Transverse colon (tissue), 4 donors: Measurements from ENCODE around the gene C6.

Experiments
- CTCF ChIP-seq, 5 experiments: fragments of 200-600 bp in 3 of 5; fragments of 450-650 bp in 2 of 5; sonication (generic) in 3 of 5; IDR thresholded peaks; 1 replicate in 2 of 5; 2 replicates in 3 of 5; pipeline ENCODE4 v1.5.1; 2016 to 2017; ENCODE audit warnings: antibody characterized with exemption in 5 of 5, inconsistent platforms in 3 of 5, mild to moderate bottlenecking in 2 of 5, moderate library complexity in 1 of 5
- EP300 ChIP-seq: sonication (generic); formaldehyde crosslinking; IDR thresholded peaks from one replicate; pipeline ENCODE4 v1.6.1; 2017; ENCODE audit warnings: antibody characterized with exemption, low read depth
- POLR2AphosphoS5 ChIP-seq, 3 donors: sonication (generic); formaldehyde crosslinking; IDR thresholded peaks; one replicate each; pipeline ENCODE4 v1.6.1; 2016; ENCODE audit warnings: antibody characterized with exemption in 3 of 3

DNA sequence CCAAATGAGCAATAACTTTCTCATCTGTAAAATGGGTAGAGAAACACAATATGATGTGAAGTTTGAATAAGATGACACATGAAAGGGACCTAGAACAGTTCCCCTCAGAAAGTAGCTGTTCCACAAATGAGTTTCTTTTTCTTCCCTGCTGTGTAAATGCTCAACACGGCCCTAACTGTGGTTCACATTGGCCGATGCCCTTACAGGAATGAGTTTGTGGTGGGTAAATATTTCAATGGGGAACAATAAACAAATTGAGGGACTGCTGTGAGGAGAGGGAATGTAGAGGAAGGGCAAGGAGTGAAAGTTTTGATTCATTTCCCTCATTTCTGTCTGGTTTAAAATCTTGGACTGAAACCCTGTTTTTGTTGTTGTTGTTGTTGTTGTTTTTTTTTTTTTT is 12.8 kb downstream of the C6 start:
- TF ChIP-seq CTCF (IDR thresholded peaks at IDR 0.05) = no peak
- TF ChIP-seq EP300 = no peak
- TF ChIP-seq POLR2AphosphoS5 (IDR thresholded peaks at IDR 0.05) = no peak
